Endometrial microvascular endothelial cells (primary cell): ENCODE data around the gene KCNJ5. TPM values are rescaled to one million over a fixed set of nuclear protein-coding genes. Genes with fewer than 3 reads are reported as not detected.

Source experiments
- in situ Hi-C: cut with HindIII; loops from 2 replicates; pipeline ENCODE4 v1.10.0; 2017; ENCODE audit warnings: low sequenced_read_pairs, low pct_unique_long_range_greater_than_20kb; ENCODE audit errors: inconsistent ontology term
- total RNA-seq: library from RNA; depleted of rRNA; stranded (reverse); fragments of >200 nt; gene quantifications from one replicate; pipeline ENCODE4 v1.2.3, GENCODE V29; 2015; ENCODE audit errors: inconsistent ontology term

Gene KCNJ5
- total RNA-seq, 1 donor from 2014 or later: not detected

- in situ Hi-C loops: no loop called here
These were observed 48.4 kb downstream of the KCNJ5 start for GRCh38 chr11:128939591-128939990.

GRCh38 chr11:128940156-128940555, 49.0 kb downstream of the KCNJ5 start:
- in situ Hi-C loops: no loop called here

DNA sequence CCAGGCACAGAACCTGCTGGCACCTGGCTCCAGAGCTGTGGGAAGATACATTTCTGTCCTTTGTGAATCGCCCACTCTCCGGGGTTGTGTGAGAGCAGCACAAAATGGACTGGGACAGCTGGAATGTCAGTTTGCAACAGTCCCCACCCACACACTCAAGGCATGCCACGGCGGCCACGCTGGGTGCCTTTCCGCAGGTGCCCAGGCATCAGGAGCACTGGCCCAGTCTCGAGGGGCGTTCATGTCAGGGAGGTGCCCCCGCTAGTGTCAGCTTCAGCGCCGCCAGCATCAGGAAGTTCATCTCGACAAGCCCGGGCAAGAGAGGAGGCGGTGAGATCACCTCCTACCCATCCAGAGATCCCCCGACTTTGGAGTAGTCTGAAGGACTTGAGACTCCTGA, 49.4 kb downstream of the KCNJ5 start:
- in situ Hi-C loops: no loop called here

DNA sequence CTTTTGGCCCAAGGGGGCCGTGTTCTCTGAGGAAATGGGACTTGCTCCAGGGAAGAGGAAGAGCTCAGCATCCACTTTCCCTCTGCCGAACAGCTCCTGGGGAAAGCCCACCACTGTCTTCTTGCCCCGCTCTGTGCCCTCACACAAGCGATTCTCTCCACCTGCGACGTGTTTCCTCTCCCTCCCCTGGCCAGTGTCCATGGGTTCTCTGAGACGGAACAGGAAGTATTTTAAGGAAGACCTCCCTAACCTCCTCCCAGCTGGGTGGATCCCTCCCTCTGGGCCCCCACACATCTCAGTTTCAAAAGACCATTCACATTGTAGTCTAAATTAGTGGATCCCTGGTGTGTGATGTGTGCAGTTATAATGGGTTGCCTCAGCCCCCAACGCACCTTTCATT, 50.0 kb downstream of the KCNJ5 start:
- in situ Hi-C loops: no loop called here

DNA sequence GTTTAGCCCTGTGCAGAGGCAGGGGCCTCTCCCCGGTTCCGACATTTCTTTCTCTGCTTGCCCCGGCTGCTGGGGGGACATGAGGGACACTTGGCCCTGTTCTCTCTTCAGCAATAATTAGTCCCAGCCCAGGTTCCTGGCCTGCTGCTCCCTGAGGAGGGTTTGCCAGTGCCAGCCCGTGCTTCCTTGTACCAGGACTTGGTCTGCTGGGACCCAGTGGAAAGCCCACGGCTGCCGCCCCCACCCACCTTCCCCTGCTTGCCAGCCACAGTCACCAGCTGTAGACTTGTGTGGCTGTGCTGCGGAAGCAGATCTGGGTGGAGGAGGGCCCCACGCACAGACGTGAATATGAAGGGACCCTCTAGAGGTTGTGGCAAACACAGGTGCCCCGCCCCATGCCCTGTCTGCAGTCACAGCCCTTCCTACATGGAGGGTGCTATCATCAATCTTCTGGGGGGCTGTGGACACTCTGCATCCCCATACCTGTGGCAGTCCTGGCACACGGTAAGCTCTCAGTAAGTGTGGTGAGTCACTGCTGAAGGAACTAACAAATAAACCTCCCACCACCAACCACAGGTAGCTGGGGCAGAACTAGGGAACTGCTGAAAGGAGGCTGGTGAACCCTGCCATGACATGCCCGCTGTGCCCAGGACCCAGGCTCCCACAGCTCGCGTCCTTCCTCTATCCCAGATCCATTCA, 50.6 kb downstream of the KCNJ5 start:
- in situ Hi-C loops: no loop called here

- in situ Hi-C loops: no loop called here
These were observed 51.1 kb downstream of the KCNJ5 start for GRCh38 chr11:128942272-128942612.

DNA sequence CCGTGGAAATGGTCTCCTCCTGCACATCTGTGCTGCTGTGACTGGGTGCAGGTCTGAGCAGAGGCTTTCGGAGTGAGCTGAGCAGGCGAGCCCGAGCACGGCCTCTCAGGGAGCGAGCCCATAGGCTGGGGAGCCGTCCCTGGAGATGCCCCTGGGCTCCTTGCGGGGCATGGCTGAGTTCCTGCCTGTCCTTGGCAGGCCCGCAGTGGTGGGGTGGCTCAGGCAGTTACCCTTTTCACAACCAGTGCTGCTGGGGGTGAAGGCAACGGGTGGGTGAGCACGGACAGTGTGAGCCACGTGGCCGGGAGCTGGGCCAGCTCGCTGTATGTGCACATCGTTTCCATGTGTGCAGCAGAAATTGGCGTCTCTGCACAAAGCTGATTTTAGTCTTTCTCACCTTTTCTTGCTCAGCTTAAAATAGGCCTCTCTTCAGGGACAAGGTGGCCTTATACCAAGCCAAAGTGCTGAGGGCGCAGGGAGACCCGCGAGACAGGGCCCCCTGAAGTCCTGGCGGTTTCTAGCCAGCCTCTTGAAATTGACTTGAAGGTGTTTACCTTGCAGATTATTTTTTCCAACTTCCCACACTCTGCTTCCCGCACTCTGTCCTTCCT, 51.8 kb downstream of the KCNJ5 start, which contains the start of gene TP53AIP1:
TP53AIP1 (minus strand) TSS at position 55 of the 611 bp plus-strand sequence. CDS start 5,053 bp downstream, outside the sequence.
- in situ Hi-C loops: no loop called here

- in situ Hi-C loops: no loop called here
These were observed 52.3 kb downstream of the KCNJ5 start for GRCh38 chr11:128943428-128943976.

GRCh38 chr11:128946648-128947047, 55.5 kb downstream of the KCNJ5 start:
- in situ Hi-C loops: no loop called here

DNA sequence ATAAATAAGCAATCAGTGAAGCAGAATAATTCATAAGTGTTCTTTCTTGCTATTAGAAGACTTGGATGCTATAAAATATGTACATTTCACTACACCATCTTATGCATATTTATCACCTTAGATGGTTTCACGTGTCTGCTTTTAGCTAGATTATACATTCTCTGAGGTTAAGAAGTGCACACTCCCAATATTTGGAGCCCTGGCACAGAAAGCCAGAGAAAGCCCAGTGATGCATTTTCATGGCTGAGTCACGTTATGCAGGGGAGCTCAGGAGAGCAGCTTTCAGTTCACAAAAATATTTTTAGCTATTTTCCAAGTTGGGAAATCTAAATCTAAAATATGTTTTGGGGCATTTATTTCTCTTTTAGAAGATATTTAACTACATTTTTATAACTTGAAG, 56.6 kb downstream of the KCNJ5 start:
- in situ Hi-C loops: no loop called here

GRCh38 chr11:128948583-128948982, 57.4 kb downstream of the KCNJ5 start:
- in situ Hi-C loops: no loop called here

DNA sequence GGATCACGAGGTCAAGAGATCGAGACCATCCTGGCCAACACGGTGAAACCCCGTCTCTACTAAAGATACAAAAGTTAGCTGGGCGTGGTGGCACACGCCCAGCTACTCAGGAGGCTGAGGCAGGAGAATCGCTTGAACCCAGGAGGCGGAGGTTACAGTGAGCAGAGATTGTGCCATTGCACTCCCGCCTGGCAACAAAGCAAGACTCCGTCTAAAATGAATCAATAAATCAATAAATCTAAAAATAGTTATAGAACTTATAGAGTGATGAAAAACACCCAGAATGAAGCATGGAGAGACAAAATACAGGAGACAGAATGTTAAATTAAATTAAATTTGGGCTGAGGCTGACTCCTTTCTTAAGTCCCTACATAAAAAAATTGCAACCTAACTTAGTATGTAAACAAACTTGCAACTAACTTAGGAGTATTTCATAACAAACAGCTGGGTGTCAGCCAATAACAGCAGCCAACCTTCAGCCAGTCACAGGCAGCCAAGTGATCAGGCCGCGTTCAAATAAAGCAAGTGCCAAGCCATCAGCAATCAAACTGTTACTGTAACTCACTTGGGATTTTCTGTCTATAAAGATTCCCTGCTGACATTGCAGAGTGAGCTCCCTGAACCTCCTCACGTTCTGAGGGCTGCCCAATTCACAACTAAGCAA, 58.8 kb downstream of the KCNJ5 start:
- in situ Hi-C loops: no loop called here

GRCh38 chr11:128953151-128953550, 62.0 kb downstream of the KCNJ5 start:
- in situ Hi-C loops: no loop called here

- in situ Hi-C loops: no loop called here
These were observed 64.5 kb downstream of the KCNJ5 start for GRCh38 chr11:128955636-128956035.

- in situ Hi-C loops: no loop called here
These were observed 65.4 kb downstream of the KCNJ5 start for GRCh38 chr11:128956401-128957201.

DNA sequence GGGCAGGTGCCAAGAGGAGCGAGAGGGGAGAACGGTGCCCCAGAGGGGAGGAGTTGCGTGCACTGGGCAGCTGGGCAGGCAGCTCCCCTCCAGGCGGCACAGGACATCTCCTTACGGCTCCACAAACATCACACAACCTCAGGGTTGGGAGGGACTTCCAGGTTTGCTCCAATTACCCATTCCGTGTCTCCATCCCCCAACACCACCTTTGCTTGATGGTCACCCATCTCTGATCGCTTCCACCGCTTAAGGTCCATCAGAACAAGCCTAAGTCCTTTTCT, 66.0 kb downstream of the KCNJ5 start:
- in situ Hi-C loops: no loop called here

GRCh38 chr11:128961645-128962044, 70.5 kb downstream of the KCNJ5 start:
- in situ Hi-C loops: no loop called here

GRCh38 chr11:128962896-128963295, 71.7 kb downstream of the KCNJ5 start:
- in situ Hi-C loops: no loop called here

DNA sequence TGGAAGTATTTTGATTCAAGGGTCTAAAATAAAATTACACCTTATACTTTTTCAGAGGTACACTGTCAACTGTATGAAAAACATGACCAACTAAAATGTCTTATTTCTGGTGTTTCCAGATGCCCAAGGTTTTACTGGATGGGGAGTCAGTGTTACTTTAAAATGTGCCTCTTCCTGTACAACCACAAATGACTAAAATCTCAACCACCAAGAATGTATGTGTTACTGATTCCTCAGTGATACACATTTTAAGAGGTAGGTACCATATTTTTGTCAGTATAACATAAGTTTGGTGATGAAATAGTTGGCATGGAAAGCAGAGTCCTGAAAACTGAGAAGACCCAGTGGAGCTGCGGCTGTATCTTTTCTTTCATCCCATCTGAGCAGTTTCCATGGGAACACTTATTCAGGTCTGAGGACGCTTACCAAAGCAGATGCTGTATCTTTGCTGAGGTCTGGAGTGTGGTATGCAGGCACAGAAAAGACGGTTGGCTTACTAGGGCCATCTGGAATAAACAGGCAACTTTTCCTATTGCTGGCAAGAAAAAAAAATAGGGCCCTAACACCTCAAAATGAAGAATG, 72.7 kb downstream of the KCNJ5 start:
- in situ Hi-C loops: no loop called here
